GM21447 (cell line): ENCODE data around the gene NLRC4.
"Not testable (repeated sequence)": the region's sequence is repeated elsewhere in the genome, so short reads cannot be mapped to it uniquely, and the experiment has no call there.

Experiments used
- ATAC-seq: cut with Tn5 transposase; IDR thresholded peaks from one replicate; pipeline ENCODE4 v1.9.1; 2021; ENCODE audit not compliant: unreplicated experiment

Gene NLRC4

GRCh38 chr2:32264422-32265105, at the start of gene NLRC4:
NLRC4 (minus strand) TSS chr2:32264886; CDS start chr2:32256775, 8,111 bp downstream.
- peak; percentile 93 for ATAC-seq

- no peak for ATAC-seq
Measured at GRCh38 chr2:32310577-32310976, 45.9 kb upstream of the NLRC4 start.

GRCh38 chr2:32293966-32294562, 29.4 kb upstream of the NLRC4 start:
- ATAC-seq, result not testable (repeated sequence)

GRCh38 chr2:32293493-32293892, 28.8 kb upstream of the NLRC4 start:
- not testable (repeated sequence) for ATAC-seq

- no peak for ATAC-seq
Measured at GRCh38 chr2:32291746-32292145, 27.1 kb upstream of the NLRC4 start.

GRCh38 chr2:32290000-32290339, 25.3 kb upstream of the NLRC4 start:
- no peak for ATAC-seq

GRCh38 chr2:32289165-32289999, 24.7 kb upstream of the NLRC4 start:
- no peak for ATAC-seq

- no peak for ATAC-seq
Measured at GRCh38 chr2:32284321-32284720, 19.6 kb upstream of the NLRC4 start.

- ATAC-seq, result no peak
Measured at GRCh38 chr2:32278478-32278853, 13.8 kb upstream of the NLRC4 start.

GRCh38 chr2:32277674-32278477, 13.2 kb upstream of the NLRC4 start, which contains the start of gene YIPF4:
YIPF4 (plus strand) TSS chr2:32277904; CDS start chr2:32278156, 252 bp downstream.
- peak; percentile 99 for ATAC-seq

GRCh38 chr2:32277363-32277673, 12.6 kb upstream of the NLRC4 start:
- ATAC-seq, result no peak

GRCh38 chr2:32275790-32276189, 11.1 kb upstream of the NLRC4 start:
- ATAC-seq, result not testable (repeated sequence)

- no peak for ATAC-seq
Measured at GRCh38 chr2:32274289-32274688, 9.6 kb upstream of the NLRC4 start.

- no peak for ATAC-seq
Measured at GRCh38 chr2:32272279-32272678, 7.6 kb upstream of the NLRC4 start.

- ATAC-seq, result no peak
Measured at GRCh38 chr2:32271063-32271462, 6.4 kb upstream of the NLRC4 start.

- ATAC-seq, result no peak
Measured at GRCh38 chr2:32262105-32262504, 2.6 kb downstream of the NLRC4 start.

- ATAC-seq, result no peak
Measured at GRCh38 chr2:32260376-32260775, 4.3 kb downstream of the NLRC4 start.

GRCh38 chr2:32258242-32258641, 6.4 kb downstream of the NLRC4 start:
- no peak for ATAC-seq

GRCh38 chr2:32250290-32250689, 14.4 kb downstream of the NLRC4 start:
- ATAC-seq, result no peak

GRCh38 chr2:32249731-32250236, 14.9 kb downstream of the NLRC4 start:
- no peak for ATAC-seq

GRCh38 chr2:32248299-32248698, 16.4 kb downstream of the NLRC4 start:
- no peak for ATAC-seq
